NB4 (cell line): ENCODE measurements around the gene GSTO2.
A peak's percentile ranks its signal among the peaks of the same experiment; 100 is the strongest.
"Not testable (repeated sequence)": the region's sequence is repeated elsewhere in the genome, so short reads cannot be mapped to it uniquely, and the experiment has no call there.

Experiments used
- DNase-seq: peaks from one replicate; pipeline ENCODE4 v3.0.0; 2010; ENCODE audit warnings: low read depth
- H3K4me3 ChIP-seq: one replicate; pipeline ENCODE4 v1.5.1; 2011; ENCODE audit warnings: mild to moderate bottlenecking, low read depth, low read length, moderate library complexity
- CTCF ChIP-seq: IDR thresholded peaks from one replicate; pipeline ENCODE4 v1.5.1; 2012; ENCODE audit warnings: low read depth, low read length
- MAX ChIP-seq: IDR thresholded peaks from 2 replicates; pipeline ENCODE4 v1.6.1; 2011; ENCODE audit warnings: low read depth, low read length
- MYC ChIP-seq: IDR thresholded peaks from 2 replicates; pipeline ENCODE4 v1.6.1; 2011; ENCODE audit warnings: low read depth, low read length
- POLR2A ChIP-seq: IDR thresholded peaks from 2 replicates; pipeline ENCODE4 v1.6.1; 2011; ENCODE audit warnings: mild to moderate bottlenecking; ENCODE audit not compliant: insufficient read length; ENCODE audit errors: extremely low read depth

Gene GSTO2

GRCh38 chr10:104232613-104233102 is 36.3 kb upstream of the GSTO2 start:
- TF ChIP-seq MAX (no peak), CTCF (no peak), MYC (no peak), POLR2A (no peak)
- DNase-seq = no peak
- peak overlapping the region; percentile 77 for H3K4me3 ChIP-seq

GRCh38 chr10:104233817-104234216 is 35.2 kb upstream of the GSTO2 start:
- no peak for DNase-seq
- TF ChIP-seq MAX = no peak
- TF ChIP-seq MYC = no peak
- no peak for TF ChIP-seq POLR2A
- TF ChIP-seq CTCF = no peak
- H3K4me3 ChIP-seq = no peak overlapping the region

GRCh38 chr10:104234934-104235333 is 34.0 kb upstream of the GSTO2 start:
- no peak for DNase-seq
- TF ChIP-seq CTCF (no peak), MAX (no peak), MYC (no peak)
- H3K4me3 ChIP-seq = no peak overlapping the region

- TF ChIP-seq MYC (no peak), CTCF (no peak), MAX (no peak), POLR2A (no peak)
- H3K4me3 ChIP-seq = no peak overlapping the region
- no peak for DNase-seq
Measured at GRCh38 chr10:104235801-104236200, 33.2 kb upstream of the GSTO2 start.

GRCh38 chr10:104240078-104240477 is 28.9 kb upstream of the GSTO2 start:
- DNase-seq = peak; percentile 10
- no peak overlapping the region for H3K4me3 ChIP-seq
- TF ChIP-seq MYC = no peak
- TF ChIP-seq CTCF = no peak

- no peak for DNase-seq
- no peak for TF ChIP-seq MAX
- no peak for TF ChIP-seq MYC
- TF ChIP-seq CTCF = no peak
- no peak for TF ChIP-seq POLR2A
- H3K4me3 ChIP-seq = no peak overlapping the region
Measured at GRCh38 chr10:104242545-104242944, 26.4 kb upstream of the GSTO2 start.

- DNase-seq = not testable (repeated sequence)
Measured at GRCh38 chr10:104243009-104243408, 26.0 kb upstream of the GSTO2 start.

More at GRCh38 chr10:104243009-104243408, 26.0 kb upstream of the GSTO2 start:
- H3K4me3 ChIP-seq = not testable (repeated sequence)
